Airway epithelial cell (primary cell): ENCODE data around the gene PDHA2. TPM values are rescaled to one million over a fixed set of nuclear protein-coding genes. Genes with fewer than 3 reads are reported as not detected.

Experiments
- total RNA-seq: library from RNA; depleted of rRNA; stranded (reverse); fragments of >200 nt; gene quantifications from 2 replicates; pipeline ENCODE4 v1.2.3, GENCODE V29; 2015

PDHA2 gene
- total RNA-seq, result not detected in 2 replicates

GRCh38 chr4:95839891-95840290 is at the start of gene PDHA2:
Gene PDHA2, plus strand, starts transcription at chr4:95840093. Its CDS starts 58 bp downstream, at chr4:95840151.

